WTC11 (cell line): ENCODE results near the gene CDK5.

Source experiments
- CREM ChIP-seq: sonication (generic); formaldehyde crosslinking; IDR thresholded peaks from 2 replicates; pipeline ENCODE4 v1.8.1; 2022; ENCODE audit warnings: mild to moderate bottlenecking, missing genetic modification reagents, moderate library complexity
- EMX1 ChIP-seq: fragments of 250-450 bp; sonication (Bioruptor Pico); IDR thresholded peaks from 2 replicates; pipeline ENCODE4 v1.8.0; 2021; ENCODE audit warnings: mild to moderate bottlenecking
- ETV6 ChIP-seq: sonication (generic); formaldehyde crosslinking; IDR thresholded peaks from 2 replicates; pipeline ENCODE4 v1.8.1; 2022; ENCODE audit warnings: mild to moderate bottlenecking, missing genetic modification reagents
- NFE2L1 ChIP-seq: sonication (generic); formaldehyde crosslinking; IDR thresholded peaks from 2 replicates; pipeline ENCODE4 v1.8.1; 2023; ENCODE audit warnings: missing genetic modification reagents
- ZBTB21 ChIP-seq: sonication (generic); formaldehyde crosslinking; IDR thresholded peaks from 2 replicates; pipeline ENCODE4 v1.8.1; 2023; ENCODE audit warnings: mild to moderate bottlenecking, missing genetic modification reagents, borderline replicate concordance
- TF ChIP-seq, protein P1 (sequence below): sonication (generic); formaldehyde crosslinking; IDR thresholded peaks from 2 replicates; pipeline ENCODE4 v1.8.0; 2022; ENCODE audit warnings: mild to moderate bottlenecking, missing genetic modification reagents
- TF ChIP-seq, protein P2 (sequence below): fragments of 200-600 bp; IDR thresholded peaks from 2 replicates; pipeline ENCODE4 v1.8.0; 2022; ENCODE audit warnings: antibody characterized with exemption

DNA sequence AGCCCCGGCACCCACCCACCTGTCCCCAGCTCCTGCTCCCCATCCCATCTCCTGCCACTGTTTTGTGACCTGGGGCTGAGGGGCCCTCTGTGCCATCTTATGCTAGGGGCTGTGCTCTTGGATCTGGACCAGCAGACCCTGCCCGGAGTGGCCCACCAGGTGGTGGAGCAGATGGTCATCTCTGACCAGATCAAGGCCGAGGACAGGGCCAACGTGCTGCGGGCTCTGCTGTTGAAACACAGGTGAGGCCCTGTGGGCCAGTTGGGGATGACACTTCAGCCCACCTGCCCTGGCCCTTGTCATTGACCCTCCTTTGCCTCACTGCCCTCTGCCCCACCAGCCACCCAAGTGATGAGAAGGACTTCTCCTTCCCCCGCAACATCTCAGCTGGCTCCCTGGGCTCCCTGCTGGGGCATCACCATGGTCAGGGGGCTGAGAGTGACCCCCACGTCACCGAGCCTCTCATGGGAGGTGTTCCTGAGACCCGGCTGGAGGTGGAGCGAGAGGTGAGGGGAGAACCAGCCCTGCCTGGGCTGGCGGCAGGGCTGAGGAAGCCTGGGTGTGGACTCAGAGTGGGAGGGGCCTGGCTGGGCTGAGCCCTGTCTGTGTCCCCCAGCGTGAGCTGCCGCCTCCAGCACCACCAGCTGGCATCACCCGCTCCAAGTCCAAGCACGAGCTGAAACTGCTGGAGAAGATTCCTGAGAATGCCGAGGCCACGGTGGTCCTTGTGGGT, 12.3 kb upstream of the CDK5 start:
- TF ChIP-seq, protein P1, sequence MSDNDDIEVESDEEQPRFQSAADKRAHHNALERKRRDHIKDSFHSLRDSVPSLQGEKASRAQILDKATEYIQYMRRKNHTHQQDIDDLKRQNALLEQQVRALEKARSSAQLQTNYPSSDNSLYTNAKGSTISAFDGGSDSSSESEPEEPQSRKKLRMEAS, result no peak
- TF ChIP-seq ETV6 (CRISPR knock-in tag) (no peak), EMX1 (CRISPR knock-in tag) (no peak), ZBTB21 (CRISPR knock-in tag) (no peak), NFE2L1 (no peak), CREM (CRISPR knock-in tag) (no peak)
- TF ChIP-seq, protein P2, sequence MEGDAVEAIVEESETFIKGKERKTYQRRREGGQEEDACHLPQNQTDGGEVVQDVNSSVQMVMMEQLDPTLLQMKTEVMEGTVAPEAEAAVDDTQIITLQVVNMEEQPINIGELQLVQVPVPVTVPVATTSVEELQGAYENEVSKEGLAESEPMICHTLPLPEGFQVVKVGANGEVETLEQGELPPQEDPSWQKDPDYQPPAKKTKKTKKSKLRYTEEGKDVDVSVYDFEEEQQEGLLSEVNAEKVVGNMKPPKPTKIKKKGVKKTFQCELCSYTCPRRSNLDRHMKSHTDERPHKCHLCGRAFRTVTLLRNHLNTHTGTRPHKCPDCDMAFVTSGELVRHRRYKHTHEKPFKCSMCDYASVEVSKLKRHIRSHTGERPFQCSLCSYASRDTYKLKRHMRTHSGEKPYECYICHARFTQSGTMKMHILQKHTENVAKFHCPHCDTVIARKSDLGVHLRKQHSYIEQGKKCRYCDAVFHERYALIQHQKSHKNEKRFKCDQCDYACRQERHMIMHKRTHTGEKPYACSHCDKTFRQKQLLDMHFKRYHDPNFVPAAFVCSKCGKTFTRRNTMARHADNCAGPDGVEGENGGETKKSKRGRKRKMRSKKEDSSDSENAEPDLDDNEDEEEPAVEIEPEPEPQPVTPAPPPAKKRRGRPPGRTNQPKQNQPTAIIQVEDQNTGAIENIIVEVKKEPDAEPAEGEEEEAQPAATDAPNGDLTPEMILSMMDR, result no peak
